Raji (cell line): ENCODE data around the gene SNCAIP.

Experiments
- POLR2A ChIP-seq: IDR thresholded peaks from 2 replicates; pipeline ENCODE4 v1.6.1; 2011; ENCODE audit warnings: low read depth, low read length, control low read depth; ENCODE audit not compliant: insufficient read depth

Gene SNCAIP

DNA sequence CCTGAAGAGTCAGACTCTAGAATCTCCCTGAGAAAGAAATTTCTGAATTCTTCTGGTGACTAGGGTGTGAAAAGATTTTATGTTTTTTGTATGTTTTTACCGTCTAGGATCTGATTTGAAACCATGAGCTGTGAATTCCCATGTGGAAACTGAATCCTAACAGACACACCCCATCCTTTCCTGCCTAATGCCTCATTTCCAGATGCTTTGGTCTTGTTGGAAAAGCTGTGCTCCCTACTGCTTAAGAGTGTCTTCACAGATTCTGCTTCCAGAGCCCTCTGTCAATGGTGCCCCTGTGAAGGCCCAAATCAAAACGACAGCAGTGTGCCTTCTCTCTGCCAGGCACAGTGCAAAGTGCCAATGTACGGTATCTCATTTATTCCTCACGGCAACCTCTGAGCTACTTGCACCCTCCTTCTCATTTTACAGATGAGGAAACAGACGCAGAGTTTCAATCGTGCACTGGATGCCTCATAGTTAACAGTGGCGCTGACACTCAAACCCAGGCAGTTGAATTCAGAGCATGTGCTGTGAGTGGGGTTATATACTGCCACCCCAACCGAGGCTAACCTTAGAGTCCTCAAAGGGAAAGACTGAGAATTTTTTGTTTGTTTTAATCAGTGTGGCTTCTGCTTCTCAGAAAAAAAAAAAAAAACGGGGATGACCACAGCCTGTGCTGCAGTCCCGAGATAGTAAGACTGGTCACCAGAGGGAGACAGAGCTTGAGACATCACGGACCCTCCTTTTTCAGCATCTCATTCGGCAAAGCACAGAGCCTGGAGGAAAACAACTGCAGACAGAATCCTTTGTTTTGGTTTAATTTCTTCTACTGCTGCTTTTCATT is 188.4 kb downstream of the SNCAIP start:
- TF ChIP-seq POLR2A, result no peak

DNA sequence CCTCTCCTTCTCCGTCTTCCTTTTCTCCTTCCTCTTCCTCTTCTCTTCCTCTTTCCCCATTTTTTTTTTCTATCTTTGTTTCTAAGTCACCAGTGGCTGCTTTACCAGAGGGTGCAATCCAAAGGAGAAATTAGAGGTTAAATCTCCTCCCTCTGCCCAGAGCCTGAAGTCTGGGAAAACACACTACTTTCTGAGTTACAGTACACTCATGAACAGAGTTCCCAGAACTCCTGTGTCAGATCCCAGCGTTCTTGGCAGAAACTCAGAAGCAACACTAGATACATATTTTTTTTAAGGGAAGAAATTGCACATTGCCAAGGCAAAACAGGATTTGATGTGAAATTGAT is 189.0 kb downstream of the SNCAIP start:
- TF ChIP-seq POLR2A, result no peak

DNA sequence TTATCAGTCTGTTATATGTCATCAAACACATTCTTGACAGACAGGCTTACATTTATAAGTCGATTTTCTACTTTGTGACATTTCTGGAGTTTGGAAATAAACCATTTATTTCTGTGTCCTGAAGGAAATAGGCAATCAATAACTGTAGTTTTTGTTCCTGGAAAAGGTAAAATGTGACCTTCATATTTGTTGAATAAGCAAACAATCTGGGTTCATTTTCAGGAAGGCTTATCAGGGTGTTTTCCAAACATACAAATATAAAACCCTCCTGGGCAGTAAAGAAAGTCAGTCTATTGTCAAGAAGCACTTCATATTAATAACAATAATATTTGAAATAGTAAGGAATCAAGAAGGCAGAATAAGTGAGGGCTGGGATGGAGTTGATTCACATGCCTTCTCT is 195.0 kb downstream of the SNCAIP start:
- no peak for TF ChIP-seq POLR2A

DNA sequence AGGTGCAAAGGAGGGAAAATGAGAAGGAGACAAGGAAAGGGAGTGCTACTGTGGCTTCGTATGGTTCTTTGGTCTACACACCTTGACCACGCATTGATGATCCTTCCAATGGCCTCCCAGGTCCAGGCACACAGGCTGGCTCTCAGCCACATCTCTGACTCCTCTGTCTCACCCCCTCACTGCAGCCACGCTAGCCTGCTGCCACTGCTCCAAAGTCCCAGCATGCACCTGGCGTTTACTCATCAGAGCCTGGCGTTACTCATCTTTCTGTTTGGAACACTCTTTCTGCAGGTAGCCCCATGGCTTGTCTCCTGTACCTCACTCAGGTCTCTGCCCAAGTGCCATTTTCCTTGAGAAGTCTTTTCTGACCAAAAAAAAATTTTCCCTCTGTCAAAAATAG is 195.5 kb downstream of the SNCAIP start:
- no peak for TF ChIP-seq POLR2A

DNA sequence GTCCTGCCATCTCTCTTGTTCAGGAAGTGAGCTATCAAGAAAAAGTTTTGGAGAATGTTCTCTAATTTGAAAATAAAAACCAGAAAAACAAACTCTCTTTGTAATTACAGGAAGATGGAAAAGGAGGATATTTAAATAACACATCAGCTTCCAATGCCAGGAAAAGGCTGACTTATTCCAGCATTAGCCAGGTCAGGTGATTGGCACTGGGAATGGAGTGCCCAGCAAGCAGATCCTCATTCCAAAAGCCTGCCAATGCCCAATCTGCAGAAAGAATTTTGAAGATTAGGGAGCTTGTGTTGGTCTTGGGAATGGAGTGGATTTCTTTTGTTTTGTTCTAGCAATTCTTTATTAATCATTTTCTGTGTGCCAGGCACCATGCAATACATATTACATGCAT is 196.6 kb downstream of the SNCAIP start:
- no peak for TF ChIP-seq POLR2A
